ENCODE results near the gene GLIS2.

The GLIS2 gene

DNA sequence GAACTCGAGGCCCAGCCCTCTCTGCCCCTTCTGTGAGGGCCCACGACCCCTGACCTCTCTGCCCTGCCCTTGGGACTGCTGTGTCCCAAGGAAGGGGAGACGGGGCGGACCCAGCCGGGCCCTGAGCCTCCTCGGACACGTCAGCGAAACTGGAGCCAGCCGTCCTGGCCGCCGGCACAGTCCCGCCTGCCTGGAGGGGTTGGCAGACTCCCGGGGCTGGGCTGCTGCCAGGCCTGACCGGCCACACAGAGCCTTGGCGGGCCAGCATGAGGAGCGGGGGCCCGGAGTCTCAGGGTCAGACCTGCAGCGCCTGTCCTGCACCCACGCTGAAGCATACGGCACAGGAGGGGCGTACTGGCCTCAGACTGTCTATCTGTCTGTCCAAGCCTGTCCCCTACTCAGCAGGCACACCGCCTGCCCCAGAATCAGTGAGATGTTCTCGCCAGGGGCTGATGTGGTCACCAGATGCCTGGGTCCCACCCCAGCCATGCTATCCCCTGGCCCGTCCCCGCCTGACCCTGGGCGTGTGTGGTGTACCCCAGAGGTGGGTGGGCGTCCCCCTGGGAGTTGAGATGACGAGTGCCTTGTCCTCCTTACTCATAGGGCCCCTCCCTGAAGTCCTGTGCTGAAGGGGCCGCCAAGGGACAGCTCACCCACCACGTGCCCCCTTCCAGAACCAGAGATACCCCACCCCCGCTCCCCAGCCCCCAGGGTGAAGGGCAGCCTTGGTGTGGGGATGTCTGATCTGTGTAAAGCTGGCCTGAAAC lies 60.4 kb downstream of the GLIS2 start:
- no peak overlapping the region for H3K27ac ChIP-seq
- TF ChIP-seq ZFX (IDR thresholded peaks at IDR 0.05; ENCODE audit: borderline replicate concordance) (no peak), CTCF (IDR thresholded peaks at IDR 0.05) (no peak)

GRCh38 chr16:4376893-4377572 lies 61.2 kb downstream of the GLIS2 start:
- no peak for TF ChIP-seq ZFX (IDR thresholded peaks at IDR 0.05; ENCODE audit: borderline replicate concordance)
- TF ChIP-seq CTCF (IDR thresholded peaks at IDR 0.05): no peak
- H3K27ac ChIP-seq: no peak overlapping the region

DNA sequence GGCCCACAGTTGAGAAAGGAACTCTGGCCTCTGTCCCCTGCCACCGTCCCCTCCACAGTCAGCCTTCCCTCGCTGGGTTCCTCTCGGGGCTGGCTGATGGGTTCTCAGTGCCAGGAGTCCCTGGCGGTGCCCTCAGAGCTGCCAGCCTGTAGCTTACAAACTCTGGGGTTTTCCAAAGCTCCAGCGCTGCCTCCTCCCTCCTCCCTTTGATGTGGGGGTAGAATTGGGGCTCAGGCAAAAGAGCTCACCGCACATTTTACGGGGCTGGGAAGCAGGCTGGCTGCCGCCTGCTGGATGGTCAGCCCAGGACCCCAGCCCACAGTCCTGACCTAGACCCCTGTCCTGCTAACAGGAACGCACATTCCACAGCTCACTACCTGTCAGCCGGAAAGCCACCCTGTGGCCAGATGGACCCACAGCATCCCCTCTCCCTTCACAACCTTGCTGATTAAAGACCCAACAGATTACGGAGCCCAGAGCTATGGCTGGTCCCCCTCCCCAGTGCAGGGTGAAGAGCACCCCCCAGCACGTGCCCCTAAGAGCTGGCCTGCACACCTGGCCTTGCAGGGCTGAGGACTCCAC lies 61.8 kb downstream of the GLIS2 start:
- H3K27ac ChIP-seq: no peak overlapping the region
- no peak for TF ChIP-seq CTCF (IDR thresholded peaks at IDR 0.05)
- TF ChIP-seq ZFX (IDR thresholded peaks at IDR 0.05; ENCODE audit: borderline replicate concordance): no peak

GRCh38 chr16:4378161-4378666 lies 62.3 kb downstream of the GLIS2 start:
- no peak for TF ChIP-seq CTCF (IDR thresholded peaks at IDR 0.05)
- no peak for TF ChIP-seq ZFX (IDR thresholded peaks at IDR 0.05; ENCODE audit: borderline replicate concordance)

GRCh38 chr16:4378999-4379690 lies 63.3 kb downstream of the GLIS2 start:
- TF ChIP-seq ZFX (IDR thresholded peaks at IDR 0.05; ENCODE audit: borderline replicate concordance): no peak
- TF ChIP-seq CTCF (IDR thresholded peaks at IDR 0.05): no peak
- H3K27ac ChIP-seq: no peak overlapping the region

More at GRCh38 chr16:4378161-4378666, 62.3 kb downstream of the GLIS2 start:
- no peak overlapping the region for H3K27ac ChIP-seq

DNA sequence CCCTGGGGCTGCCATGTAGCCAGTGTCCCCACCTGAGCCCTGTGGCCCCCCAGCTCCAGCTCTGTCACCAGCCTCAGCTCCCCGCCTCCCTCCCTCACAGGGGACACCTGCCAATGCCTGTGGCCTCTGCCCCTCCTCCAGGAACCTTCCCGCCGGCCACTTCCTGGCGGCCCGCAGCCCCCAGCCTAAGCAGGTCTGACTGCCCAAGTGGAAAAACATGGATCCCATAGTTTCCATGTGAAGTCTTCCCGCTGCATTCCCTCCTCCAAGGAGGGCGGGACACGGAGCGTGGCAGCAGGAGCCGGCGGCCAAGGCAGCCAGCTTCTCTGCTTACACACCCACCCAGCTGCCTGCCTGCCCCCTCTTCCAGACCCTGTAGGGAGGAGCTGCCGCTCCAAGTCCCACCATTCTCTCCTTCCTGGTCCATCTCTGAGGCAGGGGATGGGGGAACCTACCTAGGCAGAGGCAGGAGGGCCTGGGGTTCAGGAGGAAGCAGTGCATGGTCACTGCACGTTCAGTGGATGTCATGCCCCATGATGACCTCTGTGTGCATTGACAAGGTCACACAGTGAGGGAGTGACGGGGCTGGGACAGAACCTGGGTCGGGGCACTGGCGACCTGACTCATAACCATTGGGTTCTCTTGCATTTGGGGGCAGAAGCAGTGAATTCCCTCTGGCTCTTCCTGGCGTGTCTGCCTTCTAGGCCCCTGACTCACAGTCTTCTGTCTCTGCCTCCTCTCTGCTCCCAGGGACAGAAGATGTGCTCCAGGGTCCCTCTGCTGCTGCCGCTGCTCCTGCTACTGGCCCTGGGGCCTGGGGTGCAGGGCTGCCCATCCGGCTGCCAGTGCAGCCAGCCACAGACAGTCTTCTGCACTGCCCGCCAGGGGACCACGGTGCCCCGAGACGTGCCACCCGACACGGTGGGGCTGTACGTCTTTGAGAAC lies 64.5 kb downstream of the GLIS2 start:
- no peak for TF ChIP-seq ZFX (IDR thresholded peaks at IDR 0.05; ENCODE audit: borderline replicate concordance)
- H3K27ac ChIP-seq: no peak overlapping the region

Data from 22Rv1 (cell line).